Measurements from ENCODE around the gene SURF2.

- TF ChIP-seq FOXP2 (optimal IDR thresholded peaks at IDR 0.05; ENCODE audit: control extremely low read depth, extremely low read length, insufficient read depth) (no peak), POLR2AphosphoS5 (IDR thresholded peaks at IDR 0.05; ENCODE audit: borderline replicate concordance, low read depth, low read length) (no peak)
These were observed 27.1 kb downstream of the SURF2 start for GRCh38 chr9:133383438-133383837.
